C4-2B (cell line): ENCODE measurements around the gene TPRX1.

Experiments used
- H3K27ac ChIP-seq: fragments of 450-650 bp; 2 replicates; pipeline ENCODE4 v1.5.1; 2017
- CTCF ChIP-seq: fragments of 450-650 bp; conservative IDR thresholded peaks from 2 replicates; pipeline ENCODE4 v1.5.1; 2017; ENCODE audit warnings: mild to moderate bottlenecking
- ZFX ChIP-seq: fragments of 450-650 bp; IDR thresholded peaks from 2 replicates; pipeline ENCODE4 v1.6.1; 2017

TPRX1 gene

GRCh38 chr19:47756627-47756929 lies 47.8 kb downstream of the TPRX1 start:
- TF ChIP-seq ZFX (no peak), CTCF (no peak)
- H3K27ac ChIP-seq: no peak overlapping the region

GRCh38 chr19:47755762-47756626 lies 48.4 kb downstream of the TPRX1 start:
- H3K27ac ChIP-seq: no peak overlapping the region

GRCh38 chr19:47755065-47755761 lies 49.1 kb downstream of the TPRX1 start:
- no peak overlapping the region for H3K27ac ChIP-seq
- no peak for TF ChIP-seq ZFX
- no peak for TF ChIP-seq CTCF

More at GRCh38 chr19:47755762-47756626, 48.4 kb downstream of the TPRX1 start:
- TF ChIP-seq ZFX (no peak), CTCF (no peak)

- TF ChIP-seq CTCF (no peak), ZFX (no peak)
- no peak overlapping the region for H3K27ac ChIP-seq
Observed at GRCh38 chr19:47754206-47755064, 49.9 kb downstream of the TPRX1 start.

- TF ChIP-seq CTCF (no peak), ZFX (no peak)
- H3K27ac ChIP-seq: no peak overlapping the region
Observed at GRCh38 chr19:47752440-47753211, 51.7 kb downstream of the TPRX1 start.
